GM19397 (cell line): Measurements from ENCODE around the gene ZNF487.
"Not testable (repeated sequence)": the region's sequence is repeated elsewhere in the genome, so short reads cannot be mapped to it uniquely, and the experiment has no call there.

Experiments
- ATAC-seq: cut with Tn5 transposase; IDR thresholded peaks from one replicate; pipeline ENCODE4 v1.9.1; 2021; ENCODE audit warnings: mild to moderate bottlenecking, moderate library complexity; ENCODE audit not compliant: unreplicated experiment

Gene ZNF487

GRCh38 chr10:43430926-43431663, 5.8 kb upstream of the ZNF487 start:
- ATAC-seq = no peak

GRCh38 chr10:43437141-43437870, 395 bp downstream of the ZNF487 start:
- ATAC-seq = no peak

- ATAC-seq = no peak
These were observed 3.7 kb downstream of the ZNF487 start for GRCh38 chr10:43440463-43441134.

- ATAC-seq = no peak
These were observed 7.4 kb downstream of the ZNF487 start for GRCh38 chr10:43444323-43444722.

- no peak for ATAC-seq
These were observed 8.1 kb downstream of the ZNF487 start for GRCh38 chr10:43444897-43445466.

GRCh38 chr10:43446219-43447017, 9.5 kb downstream of the ZNF487 start:
- not testable (repeated sequence) for ATAC-seq

GRCh38 chr10:43448742-43449141, 11.8 kb downstream of the ZNF487 start:
- no peak for ATAC-seq

- ATAC-seq = no peak
These were observed 15.5 kb downstream of the ZNF487 start for GRCh38 chr10:43452356-43452914.

GRCh38 chr10:43453266-43453831, 16.4 kb downstream of the ZNF487 start:
- no peak for ATAC-seq

- ATAC-seq = not testable (repeated sequence)
These were observed 17.1 kb downstream of the ZNF487 start for GRCh38 chr10:43454025-43454424.

- not testable (repeated sequence) for ATAC-seq
These were observed 19.6 kb downstream of the ZNF487 start for GRCh38 chr10:43456561-43456960.

GRCh38 chr10:43458227-43458626, 21.3 kb downstream of the ZNF487 start:
- ATAC-seq = no peak

GRCh38 chr10:43461950-43462349, 25.0 kb downstream of the ZNF487 start:
- ATAC-seq = no peak

- ATAC-seq = not testable (repeated sequence)
These were observed 28.3 kb downstream of the ZNF487 start for GRCh38 chr10:43465086-43465735.

GRCh38 chr10:43465736-43466120, 28.8 kb downstream of the ZNF487 start:
- ATAC-seq = not testable (repeated sequence)

- ATAC-seq = no peak
These were observed 34.2 kb downstream of the ZNF487 start for GRCh38 chr10:43471146-43471545.

GRCh38 chr10:43471935-43472720, 35.2 kb downstream of the ZNF487 start:
- ATAC-seq = no peak

GRCh38 chr10:43479275-43479674, 42.4 kb downstream of the ZNF487 start:
- no peak for ATAC-seq
